ENCODE measurements around the gene MRGPRD. TPM values are rescaled to one million over a fixed set of nuclear protein-coding genes. Genes with fewer than 3 reads are reported as not detected.

The MRGPRD gene
- total RNA-seq, 1 donor from 2014 or later = not detected

- Mint-ChIP-seq H3K4me1 (ENCODE audit: low read depth) (no peaks in the 10 kb centered on the region), H3K27ac (no peak overlapping the region), H3K9me3 (no peaks in the 10 kb centered on the region), H3K36me3 (ENCODE audit: low read depth) (peaks cover 15% of the 10 kb centered on the region), H3K27me3 (ENCODE audit: insufficient read depth) (no peaks in the 10 kb centered on the region), H3K4me3 (no peak overlapping the region)
- intact Hi-C loops (cut with micrococcal nuclease) = no loop called here
- DNase-seq (ENCODE audit: low spot score) = no peak
These were observed 48.4 kb downstream of the MRGPRD start for GRCh38 chr11:68932358-68932757.

- H3K4me3 Mint-ChIP-seq = no peak overlapping the region
- no peaks in the 10 kb centered on the region for H3K4me1 Mint-ChIP-seq (ENCODE audit: low read depth)
- DNase-seq (ENCODE audit: low spot score) = no peak
- H3K27me3 Mint-ChIP-seq (ENCODE audit: insufficient read depth) = no peaks in the 10 kb centered on the region
- H3K36me3 Mint-ChIP-seq (ENCODE audit: low read depth) = peaks cover 20% of the 10 kb centered on the region
- peak overlapping the region; percentile 13 for H3K27ac Mint-ChIP-seq
- peaks cover 4% of the 10 kb centered on the region for H3K9me3 Mint-ChIP-seq
- intact Hi-C loops (cut with micrococcal nuclease) = no loop called here
These were observed 48.9 kb downstream of the MRGPRD start for GRCh38 chr11:68931911-68932310.

GRCh38 chr11:68930991-68931855 is 49.6 kb downstream of the MRGPRD start:
- H3K36me3 Mint-ChIP-seq (ENCODE audit: low read depth) = peaks cover 22% of the 10 kb centered on the region
- no peak overlapping the region for H3K4me3 Mint-ChIP-seq
- H3K4me1 Mint-ChIP-seq (ENCODE audit: low read depth) = no peaks in the 10 kb centered on the region
- H3K27ac Mint-ChIP-seq = peak overlapping the region; percentile 13
- no peak for DNase-seq (ENCODE audit: low spot score)
- no peaks in the 10 kb centered on the region for H3K27me3 Mint-ChIP-seq (ENCODE audit: insufficient read depth)
- H3K9me3 Mint-ChIP-seq = peaks cover 5% of the 10 kb centered on the region
- intact Hi-C loops (cut with micrococcal nuclease) = no loop called here

Other genes starting within 250 kb of the MRGPRD start
- 1.0 and 2.1 TPM in 2 replicates for gene TESMIN, start 229.5 kb downstream of the MRGPRD start, total RNA-seq
- 22.0 and 22.6 TPM in 2 replicates for gene CPT1A, start 139.1 kb downstream of the MRGPRD start, total RNA-seq
- gene MRPL21, start 77.2 kb downstream of the MRGPRD start, total RNA-seq = 121 and 122 TPM in 2 replicates
- 39.0 and 42.3 TPM in 2 replicates for gene IGHMBP2, start 77.1 kb downstream of the MRGPRD start, total RNA-seq
- gene MRGPRF, start 32.3 kb upstream of the MRGPRD start, total RNA-seq = not detected in 2 replicates
- gene TPCN2, start 67.9 kb upstream of the MRGPRD start, total RNA-seq = 17.4 and 19.2 TPM in 2 replicates
- 0.26 and 0.37 TPM in 2 replicates for gene SMIM38, start 174.9 kb upstream of the MRGPRD start, total RNA-seq